ENCODE measurements around the gene UPK3A. TPM values are rescaled to one million over a fixed set of nuclear protein-coding genes. Genes with fewer than 3 reads are reported as not detected.

UPK3A gene
- not detected in 2 replicates for total RNA-seq

DNA sequence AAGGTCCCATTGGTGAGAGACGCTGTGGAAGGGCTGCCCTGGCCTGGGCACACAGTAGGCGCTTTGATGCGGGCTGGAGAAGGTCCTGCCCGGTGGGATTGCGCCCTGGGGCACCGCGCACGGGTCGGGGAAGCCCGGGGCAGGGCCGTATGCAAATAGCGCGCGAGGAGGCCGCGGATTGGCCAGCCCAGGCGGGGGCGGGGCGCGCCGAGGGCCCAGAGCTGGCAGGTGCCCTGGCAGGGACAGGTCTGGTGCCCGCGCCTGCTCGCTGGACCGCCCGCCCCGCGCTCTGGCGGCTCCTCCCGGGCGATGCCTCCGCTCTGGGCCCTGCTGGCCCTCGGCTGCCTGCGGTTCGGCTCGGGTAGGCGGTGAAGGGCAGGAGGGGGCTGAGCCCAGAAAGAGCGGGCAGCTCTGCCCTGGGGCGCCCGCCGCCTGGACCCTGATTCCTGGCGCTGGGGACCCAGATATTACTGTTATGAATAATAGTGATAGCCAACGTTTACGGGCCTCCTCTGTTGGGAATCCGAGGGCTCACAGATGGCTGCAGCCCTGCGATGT, at the start of gene UPK3A:
UPK3A (plus strand) TSS at position 245 of the 558 bp plus-strand sequence; CDS start at position 310, 65 bp downstream.

DNA sequence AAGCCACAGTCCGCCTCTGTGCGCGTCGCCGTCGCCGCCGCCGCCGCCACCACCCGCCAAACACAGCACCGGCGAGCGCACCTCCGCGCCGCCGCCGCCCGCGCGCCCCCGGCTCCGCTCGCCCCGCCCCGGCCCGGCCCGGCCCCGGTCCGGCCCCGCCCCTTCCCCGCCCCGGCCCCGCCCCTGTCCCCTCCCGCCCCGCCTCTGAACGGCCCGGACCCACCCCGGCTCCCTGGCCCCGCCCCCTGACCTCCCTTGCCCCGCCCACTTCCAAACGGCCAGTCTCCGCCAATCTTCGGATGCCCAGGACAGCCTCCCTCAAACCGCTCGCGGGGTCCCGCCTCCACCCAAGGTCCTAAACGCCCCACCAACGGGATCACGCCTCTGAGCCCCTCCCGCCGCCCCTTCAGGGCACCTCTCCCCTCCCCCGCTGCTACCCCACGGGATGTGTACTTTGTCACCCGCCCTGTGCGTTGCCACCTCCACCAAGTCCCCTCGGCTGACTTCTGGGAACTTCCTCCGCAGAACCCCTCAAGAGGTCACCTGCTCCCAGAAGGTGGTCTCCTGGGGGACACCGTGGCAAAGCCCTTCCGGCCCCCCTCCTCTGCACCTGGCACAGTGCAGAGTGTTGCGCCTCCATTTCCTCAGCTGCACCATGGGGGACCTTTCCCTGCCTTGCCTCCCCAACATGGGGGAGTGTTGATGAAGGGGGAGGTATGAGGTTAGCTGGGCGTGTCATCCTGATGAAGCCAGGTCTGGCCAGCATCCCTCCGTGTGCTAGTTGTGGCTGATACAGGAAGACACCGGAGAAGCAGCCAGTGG, 43.7 kb upstream of the UPK3A start, which contains the start of gene KIAA0930:
KIAA0930 (minus strand) TSS at position 85 of the 822 bp plus-strand sequence. CDS start 191 bp downstream, outside the sequence.

DNA sequence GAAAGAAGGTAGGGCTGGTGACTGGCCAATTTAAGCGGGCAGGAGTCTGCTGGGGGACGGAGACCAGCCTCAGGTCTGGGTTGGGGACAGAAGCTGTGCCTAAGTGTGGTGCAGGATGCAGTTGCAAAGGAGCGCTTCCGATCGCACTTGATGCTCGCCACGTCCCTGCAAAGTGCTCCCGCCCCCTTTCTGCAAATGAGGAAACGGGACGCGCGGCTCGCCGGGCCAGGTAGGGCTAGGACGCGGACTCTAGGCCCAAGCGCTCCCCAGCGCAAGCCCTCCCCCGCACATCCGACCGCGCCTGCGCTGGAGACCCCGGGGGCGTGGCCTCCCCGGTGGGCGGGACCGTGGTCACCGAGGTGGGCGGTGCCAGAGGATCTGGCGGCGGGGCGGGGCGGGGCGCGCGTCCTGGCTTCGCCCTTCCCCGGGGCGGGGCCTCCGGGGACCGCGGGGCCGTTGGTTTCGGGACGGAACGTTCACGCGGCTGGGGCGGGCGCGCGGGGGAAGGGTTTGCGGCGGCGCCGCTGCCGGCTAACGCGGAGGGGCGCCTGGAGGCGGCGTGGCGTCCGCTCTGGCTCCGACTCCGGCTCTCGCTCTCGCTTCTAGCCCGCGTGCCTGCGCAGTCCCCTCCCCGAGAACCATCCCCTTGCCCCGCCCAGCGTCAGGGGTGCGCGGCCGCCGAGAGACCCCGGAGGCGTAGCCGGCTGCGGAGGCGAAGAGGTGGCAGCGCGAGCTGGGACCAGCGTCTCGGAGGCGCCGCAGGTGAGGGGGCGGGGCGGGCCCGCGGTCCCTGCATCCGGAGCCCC, 24.9 kb downstream of the UPK3A start, which contains the start of gene FAM118A:
FAM118A (plus strand) TSS at position 513 of the 806 bp plus-strand sequence. CDS start 12,446 bp downstream, outside the sequence.

Other genes with a start within 250 kb of the UPK3A start
- 38.0 and 41.2 TPM in 2 replicates for gene NUP50, start 121.0 kb upstream of the UPK3A start, total RNA-seq
- gene KIAA0930, start 44.1 kb upstream of the UPK3A start, total RNA-seq, result 25.0 and 67.6 TPM in 2 replicates
- gene FAM118A, start 25.0 kb downstream of the UPK3A start, total RNA-seq, result 19.8 and 30.1 TPM in 2 replicates
- not detected in 2 replicates for gene SMC1B, start 128.7 kb downstream of the UPK3A start, total RNA-seq
- under 0.01 and 1.2 TPM in 2 replicates for gene RIBC2, start 128.7 kb downstream of the UPK3A start, total RNA-seq
- gene FBLN1, start 217.9 kb downstream of the UPK3A start, total RNA-seq, result 274 and 726 TPM in 2 replicates

All from smooth muscle cell of trachea (primary cell).